Stomach (tissue), 4 donors: ENCODE data around the gene PCGF3.

Experiments
- CTCF ChIP-seq, 7 experiments: fragments of 450-650 bp in 4 of 7; fragments of 200-600 bp in 3 of 7; sonication (generic) in 3 of 7; IDR thresholded peaks; one replicate each; pipeline ENCODE4 v1.5.1; 2016 to 2019; ENCODE audit warnings: antibody characterized with exemption in 7 of 7, control low read depth in 2 of 7, mild to moderate bottlenecking in 1 of 7
- EP300 ChIP-seq: sonication (generic); formaldehyde crosslinking; IDR thresholded peaks from one replicate; pipeline ENCODE4 v1.6.1; 2017; ENCODE audit warnings: antibody characterized with exemption
- POLR2A ChIP-seq, 4 donors: fragments of 450-650 bp; IDR thresholded peaks; one replicate each; pipeline ENCODE4 v1.6.1; 2016; ENCODE audit warnings: antibody characterized with exemption in 4 of 4, control low read depth in 2 of 4, mild to moderate bottlenecking in 1 of 4, moderate library complexity in 1 of 4

DNA sequence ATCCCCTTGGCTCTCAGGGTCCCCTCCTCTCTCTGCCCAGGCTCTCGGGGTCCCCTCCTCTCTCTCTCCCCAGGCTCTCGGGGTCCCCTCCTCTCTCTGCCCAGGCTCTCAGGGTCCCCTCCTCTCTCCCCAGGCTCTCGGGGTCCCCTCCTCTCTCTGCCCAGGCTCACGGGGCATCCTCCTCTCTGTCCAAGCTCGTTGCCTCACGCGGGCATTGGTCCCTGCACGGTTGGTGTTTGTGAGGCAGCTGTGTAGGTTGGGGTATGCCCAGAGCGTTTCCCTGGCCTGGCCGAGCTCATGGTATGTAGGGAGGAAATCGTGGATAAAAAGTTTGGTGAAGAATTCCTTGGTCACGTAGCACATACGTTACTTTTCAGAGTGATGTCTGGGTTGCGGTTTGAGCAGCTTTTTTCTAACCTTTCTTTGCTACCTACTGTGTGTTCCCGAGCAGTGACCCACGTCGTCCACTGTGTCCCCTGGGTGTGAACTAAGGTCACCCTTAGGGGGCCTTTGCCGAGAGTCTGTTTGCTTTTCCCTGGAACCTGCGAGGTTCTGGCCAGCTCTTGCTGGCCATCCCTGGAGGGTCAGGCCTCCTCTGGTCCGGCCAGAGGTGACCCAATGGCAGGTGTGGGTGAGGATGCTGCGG, 36.6 kb downstream of the PCGF3 start:
- TF ChIP-seq POLR2A (IDR thresholded peaks at IDR 0.05) (no peak), CTCF (IDR thresholded peaks at IDR 0.05) (no peak), EP300 (no peak)
